A549 treated with CORT108297 at 1 μM for 4 hours (cell line): Measurements from ENCODE around the gene ZCCHC2. TPM values are rescaled to one million over a fixed set of nuclear protein-coding genes. Genes with fewer than 3 reads are reported as not detected.

Experiments
- total RNA-seq: library from RNA; stranded (reverse); fragments of 200-300 nt; extraction: Qiagen RNA extraction; gene quantifications from 5 replicates; pipeline ENCODE4 v1.2.3, GENCODE V29; 2022

ZCCHC2 gene
- 7.9 to 9.8 TPM (median 9.6 TPM) in 5 replicates for total RNA-seq

GRCh38 chr18:62522504-62523254 lies at the start of gene ZCCHC2:
TSS of gene ZCCHC2 (plus strand) at chr18:62523025. CDS start at chr18:62523425, 400 bp downstream.

Other genes with a start within 250 kb of the ZCCHC2 start
- 5.3 to 9.0 TPM (median 7.6 TPM) in 5 replicates for gene TNFRSF11A, start 197.7 kb upstream of the ZCCHC2 start, total RNA-seq
- gene PHLPP1, start 192.5 kb downstream of the ZCCHC2 start, total RNA-seq, result 4.7 to 7.2 TPM (median 6.7 TPM) in 5 replicates